NCI-H1436 (cell line): ENCODE data around the gene PRSS3.
"Not testable (repeated sequence)": the region's sequence is repeated elsewhere in the genome, so short reads cannot be mapped to it uniquely, and the experiment has no call there.

Experiments used
- DNase-seq: peaks from one replicate; lab custom pipeline; 2025; lab: John Stamatoyannopoulos, UW

Gene PRSS3

GRCh38 chr9:33795281-33795680 is at the start of gene PRSS3:
Gene PRSS3, plus strand, starts transcription at chr9:33795561. Its CDS starts 13 bp downstream, at chr9:33795574.
- no peak for DNase-seq

- DNase-seq = no peak
These were observed 46.6 kb upstream of the PRSS3 start for GRCh38 chr9:33748633-33749304.

- not testable (repeated sequence) for DNase-seq
These were observed 46.1 kb upstream of the PRSS3 start for GRCh38 chr9:33749305-33749654.

- DNase-seq = no peak
These were observed 45.0 kb upstream of the PRSS3 start for GRCh38 chr9:33750307-33750838.

- no peak for DNase-seq
These were observed 44.5 kb upstream of the PRSS3 start for GRCh38 chr9:33750839-33751339.

GRCh38 chr9:33751536-33752129 is 43.7 kb upstream of the PRSS3 start:
- no peak for DNase-seq

GRCh38 chr9:33752130-33752637 is 43.2 kb upstream of the PRSS3 start:
- no peak for DNase-seq

- not testable (repeated sequence) for DNase-seq
These were observed 42.6 kb upstream of the PRSS3 start for GRCh38 chr9:33752789-33753188.

- DNase-seq = not testable (repeated sequence)
These were observed 35.7 kb upstream of the PRSS3 start for GRCh38 chr9:33759648-33760047.

- DNase-seq = no peak
These were observed 33.0 kb upstream of the PRSS3 start for GRCh38 chr9:33762343-33762742.

DNA sequence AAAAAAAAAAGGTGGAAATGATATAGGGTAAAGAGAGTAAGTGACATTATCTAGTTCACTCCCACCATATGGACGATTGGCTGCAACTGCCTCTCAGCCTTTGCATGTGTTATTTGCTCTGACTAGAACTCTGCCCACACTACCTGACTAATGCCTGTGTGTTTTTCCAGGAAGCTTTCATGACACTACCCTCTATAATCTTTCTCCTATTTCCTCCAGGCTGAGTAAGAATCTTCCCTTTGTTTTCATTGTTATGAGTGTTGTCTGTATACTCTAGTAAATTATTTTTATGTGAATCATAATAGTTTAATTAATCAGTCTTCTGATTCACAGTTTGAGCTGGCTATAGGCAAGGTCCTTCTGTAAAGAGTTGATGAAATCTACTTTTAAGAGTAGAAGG is 31.7 kb upstream of the PRSS3 start:
- DNase-seq = not testable (repeated sequence)

- DNase-seq = no peak
These were observed 29.9 kb upstream of the PRSS3 start for GRCh38 chr9:33765411-33765810.

GRCh38 chr9:33770156-33770880 is 25.0 kb upstream of the PRSS3 start:
- DNase-seq = not testable (repeated sequence)

DNA sequence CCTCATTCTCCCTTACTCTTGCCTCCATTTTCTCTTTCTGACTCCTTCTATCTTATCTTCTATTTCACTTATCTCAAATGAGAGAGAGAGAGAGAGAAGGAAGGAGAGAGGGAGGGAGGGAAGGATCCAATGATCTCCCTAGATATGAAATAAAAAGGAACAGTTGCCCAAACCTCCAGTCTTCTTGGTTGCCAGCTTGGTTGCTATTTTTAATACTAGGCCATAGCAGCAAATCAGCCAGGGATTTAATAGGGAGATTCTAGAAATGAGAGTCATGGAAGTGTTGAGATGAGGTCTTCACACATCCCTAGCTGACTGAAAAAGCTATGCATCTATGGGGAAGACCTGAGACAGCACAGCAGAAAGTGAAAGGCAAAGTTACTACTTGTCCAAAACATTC is 22.2 kb upstream of the PRSS3 start:
- DNase-seq = not testable (repeated sequence)

DNA sequence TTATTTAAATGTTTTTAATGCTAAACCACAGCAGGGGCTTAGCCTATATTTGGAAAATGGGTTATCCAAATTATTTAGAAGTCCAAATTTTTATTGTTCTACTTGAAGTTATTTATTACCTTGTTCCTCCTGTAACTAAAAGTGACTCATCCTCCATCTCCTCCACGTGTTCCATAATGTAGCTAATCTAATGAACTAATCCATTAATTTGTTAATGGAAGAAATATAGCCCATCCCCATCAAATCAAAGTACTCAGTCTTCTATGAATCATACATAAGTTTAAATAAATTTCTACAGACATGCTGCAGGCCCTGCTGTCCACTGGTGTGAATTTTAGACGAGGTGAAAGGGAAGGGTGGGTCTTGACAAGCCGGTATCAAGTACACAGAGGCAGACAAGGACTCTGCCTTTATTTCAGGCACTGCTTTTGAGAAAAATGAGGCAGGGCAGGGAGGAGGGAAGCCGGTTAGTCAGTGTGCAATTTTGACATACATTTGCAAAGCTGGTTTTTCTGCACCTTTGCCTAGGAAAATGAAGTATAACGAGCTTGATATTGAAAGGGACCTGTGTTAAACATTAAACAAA is 21.2 kb upstream of the PRSS3 start:
- DNase-seq = not testable (repeated sequence)

- DNase-seq = no peak
These were observed 18.8 kb upstream of the PRSS3 start for GRCh38 chr9:33776578-33776977.

DNA sequence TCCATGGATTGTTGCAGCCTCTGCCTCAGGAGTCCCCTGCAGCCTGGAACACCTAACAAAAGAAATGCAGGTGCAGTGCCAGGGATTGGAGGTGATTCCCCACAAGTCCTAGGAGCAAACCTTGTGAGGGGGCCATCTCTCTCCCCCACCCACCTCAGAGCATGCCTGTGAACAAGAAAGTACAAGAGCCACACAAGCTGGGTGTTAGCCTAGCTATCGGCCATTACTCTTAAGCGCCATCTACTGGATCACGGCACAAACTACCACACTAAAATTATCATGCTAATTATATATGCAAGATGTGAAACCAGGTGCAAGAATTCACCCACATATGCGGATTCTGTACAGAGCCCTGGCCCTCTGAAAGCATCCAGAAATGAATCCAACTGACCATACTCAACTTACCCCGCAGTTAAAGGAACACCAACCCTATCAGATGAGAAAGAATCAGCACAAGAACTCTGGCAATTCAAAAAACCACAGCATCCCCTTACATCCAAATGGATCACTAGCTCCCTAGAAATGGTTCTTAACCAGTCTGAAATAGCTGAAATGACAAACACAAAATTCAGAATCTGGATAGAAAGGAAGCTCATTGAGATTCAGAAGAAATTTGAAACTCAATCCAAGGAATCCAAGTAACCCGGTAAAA is 16.5 kb upstream of the PRSS3 start:
- peak; percentile 66 for DNase-seq

GRCh38 chr9:33780276-33780675 is 15.1 kb upstream of the PRSS3 start:
- peak; percentile 24 for DNase-seq

- DNase-seq = no peak
These were observed 13.6 kb upstream of the PRSS3 start for GRCh38 chr9:33781736-33782135.

- DNase-seq = no peak
These were observed 12.8 kb upstream of the PRSS3 start for GRCh38 chr9:33782395-33783152.

DNA sequence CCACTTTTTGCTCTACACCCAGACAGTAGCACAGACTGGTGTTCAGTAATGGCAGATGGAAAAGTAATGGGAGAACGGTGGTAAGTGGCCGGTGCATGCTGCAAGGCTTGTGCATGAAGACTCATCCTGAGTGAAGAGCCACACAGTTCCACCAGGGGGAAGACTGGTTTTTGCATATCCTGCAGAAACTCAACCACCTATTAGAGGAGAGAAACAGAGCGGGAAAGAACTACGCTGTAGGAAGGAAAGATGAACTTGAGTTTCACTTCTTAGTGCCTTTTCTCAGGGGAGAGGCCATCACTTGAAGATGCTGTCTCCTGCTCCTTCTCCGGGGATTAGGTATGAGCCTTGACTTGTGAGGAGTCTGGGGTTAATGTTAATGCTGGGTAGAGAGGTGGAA is 9.4 kb upstream of the PRSS3 start:
- no peak for DNase-seq
